ENCODE results near the gene CCDC14.

GRCh38 chr3:123881771-123882170, 79.3 kb downstream of the CCDC14 start:
- TF ChIP-seq EZH2phosphoT487 (IDR thresholded peaks at IDR 0.05; ENCODE audit: insufficient read depth, low read depth) (no peak), EZH2 (IDR thresholded peaks at IDR 0.05; ENCODE audit: insufficient read depth, poor library complexity, severe bottlenecking) (no peak)

Data from GM23248 (cell line).